ENCODE results near the gene CD22.

CD22 gene

DNA sequence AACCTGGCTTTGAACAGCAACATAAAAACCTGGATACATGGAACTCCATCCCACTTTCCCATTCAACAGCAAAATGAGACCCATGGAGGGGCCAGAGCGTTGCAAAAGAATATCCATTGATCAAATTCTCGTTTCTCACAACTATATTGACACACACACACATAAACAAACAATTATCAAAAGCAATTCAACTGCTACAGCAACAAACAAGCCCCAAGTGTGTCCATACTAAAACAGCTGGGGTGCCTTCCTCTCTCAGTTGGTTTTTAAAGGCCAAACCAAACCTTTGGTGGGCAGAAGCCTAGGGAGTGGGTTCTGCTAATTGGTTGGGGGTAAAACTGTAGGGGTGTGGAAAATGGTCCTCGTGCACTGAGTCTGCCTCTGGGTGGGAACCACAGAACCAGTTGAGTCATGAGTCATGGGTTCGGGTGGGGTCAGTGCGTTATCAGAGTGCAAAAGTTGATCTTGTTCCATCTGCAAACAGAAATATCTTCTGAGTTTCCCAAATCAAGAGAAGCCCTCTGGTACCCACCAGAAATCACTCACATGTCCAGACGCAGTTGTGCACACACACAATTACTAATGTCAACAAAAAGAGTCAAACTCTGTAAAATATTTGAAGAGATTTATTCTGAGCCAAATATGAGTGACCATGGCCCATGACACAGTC lies 60.3 kb downstream of the CD22 start:
- DNase-seq (ENCODE audit: low spot score): no peak
- no peaks in the 10 kb centered on the region for H3K36me3 ChIP-seq (ENCODE audit: low read depth)
- ATAC-seq (ENCODE audit: low read depth): no peak
- H3K27me3 ChIP-seq (ENCODE audit: insufficient read depth, poor library complexity, severe bottlenecking): no peaks in the 10 kb centered on the region
- no peak overlapping the region for H3K27ac ChIP-seq (ENCODE audit: poor library complexity, severe bottlenecking)
- H3K4me1 ChIP-seq (ENCODE audit: insufficient read depth, poor library complexity, severe bottlenecking): no peaks in the 10 kb centered on the region
- TF ChIP-seq, protein P1, sequence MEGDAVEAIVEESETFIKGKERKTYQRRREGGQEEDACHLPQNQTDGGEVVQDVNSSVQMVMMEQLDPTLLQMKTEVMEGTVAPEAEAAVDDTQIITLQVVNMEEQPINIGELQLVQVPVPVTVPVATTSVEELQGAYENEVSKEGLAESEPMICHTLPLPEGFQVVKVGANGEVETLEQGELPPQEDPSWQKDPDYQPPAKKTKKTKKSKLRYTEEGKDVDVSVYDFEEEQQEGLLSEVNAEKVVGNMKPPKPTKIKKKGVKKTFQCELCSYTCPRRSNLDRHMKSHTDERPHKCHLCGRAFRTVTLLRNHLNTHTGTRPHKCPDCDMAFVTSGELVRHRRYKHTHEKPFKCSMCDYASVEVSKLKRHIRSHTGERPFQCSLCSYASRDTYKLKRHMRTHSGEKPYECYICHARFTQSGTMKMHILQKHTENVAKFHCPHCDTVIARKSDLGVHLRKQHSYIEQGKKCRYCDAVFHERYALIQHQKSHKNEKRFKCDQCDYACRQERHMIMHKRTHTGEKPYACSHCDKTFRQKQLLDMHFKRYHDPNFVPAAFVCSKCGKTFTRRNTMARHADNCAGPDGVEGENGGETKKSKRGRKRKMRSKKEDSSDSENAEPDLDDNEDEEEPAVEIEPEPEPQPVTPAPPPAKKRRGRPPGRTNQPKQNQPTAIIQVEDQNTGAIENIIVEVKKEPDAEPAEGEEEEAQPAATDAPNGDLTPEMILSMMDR (IDR thresholded peaks at IDR 0.05; ENCODE audit: poor library complexity, severe bottlenecking): no peak
- peaks cover 20% of the 10 kb centered on the region for H3K9me3 ChIP-seq (ENCODE audit: severe bottlenecking)
- H3K4me3 ChIP-seq (ENCODE audit: severe bottlenecking): no peak overlapping the region

DNA sequence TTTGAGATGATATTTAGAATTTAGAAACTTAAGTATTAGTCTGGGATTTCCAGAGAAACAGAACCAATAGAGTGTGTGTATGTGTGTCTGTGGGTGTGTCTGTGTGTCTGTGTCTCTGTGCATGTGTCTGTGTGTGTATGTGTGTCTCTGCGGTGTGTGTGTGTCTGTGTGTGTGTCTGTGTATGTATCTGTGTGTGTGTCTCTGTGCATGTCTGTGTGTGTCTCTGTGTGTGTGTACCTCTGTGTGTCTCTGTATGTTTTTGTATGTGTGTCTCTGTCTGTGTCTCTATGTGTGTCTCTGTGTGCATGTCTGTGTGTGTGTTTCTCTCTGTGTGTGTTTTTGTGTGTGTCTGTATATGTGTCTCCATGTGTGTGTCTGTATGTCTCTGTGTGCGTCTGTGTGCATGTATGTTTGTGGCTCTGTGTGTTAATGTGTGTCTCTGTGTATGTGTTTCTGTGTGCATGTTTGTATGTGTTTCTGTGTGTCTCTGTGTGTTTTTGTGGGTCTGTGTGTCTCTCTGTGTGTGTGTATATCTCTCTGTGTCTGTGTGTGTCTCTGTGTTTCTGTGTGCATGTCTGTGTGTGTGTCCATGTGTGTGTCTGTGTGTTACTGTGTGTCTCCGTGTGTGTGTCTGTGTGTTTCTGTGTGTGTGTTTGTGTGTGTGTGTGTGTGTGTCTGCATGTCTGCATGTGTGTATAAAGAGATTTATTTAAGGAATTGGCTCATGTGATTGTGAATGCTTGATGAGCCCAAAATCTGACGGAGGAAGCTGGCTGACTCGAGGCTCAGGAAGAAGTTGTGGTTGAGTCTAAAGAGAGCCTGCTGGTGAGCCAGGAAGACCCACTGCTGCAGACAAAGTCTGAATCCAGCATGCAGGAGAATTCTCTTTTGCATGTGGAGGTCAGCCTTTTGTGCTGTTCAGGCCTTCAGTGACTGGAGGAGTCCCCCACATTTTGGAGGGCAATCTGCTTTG lies 64.0 kb downstream of the CD22 start:
- H3K4me1 ChIP-seq (ENCODE audit: insufficient read depth, poor library complexity, severe bottlenecking): no peaks in the 10 kb centered on the region
- H3K4me3 ChIP-seq (ENCODE audit: severe bottlenecking): no peak overlapping the region
- H3K36me3 ChIP-seq (ENCODE audit: low read depth): no peaks in the 10 kb centered on the region
- DNase-seq (ENCODE audit: low spot score): peak; percentile 0
- peaks cover 1% of the 10 kb centered on the region for H3K9me3 ChIP-seq (ENCODE audit: severe bottlenecking)
- ATAC-seq (ENCODE audit: low read depth): no peak
- TF ChIP-seq, protein P1 (IDR thresholded peaks at IDR 0.05; ENCODE audit: poor library complexity, severe bottlenecking): no peak
- H3K27ac ChIP-seq (ENCODE audit: poor library complexity, severe bottlenecking): no peak overlapping the region
- H3K27me3 ChIP-seq (ENCODE audit: insufficient read depth, poor library complexity, severe bottlenecking): no peaks in the 10 kb centered on the region

DNA sequence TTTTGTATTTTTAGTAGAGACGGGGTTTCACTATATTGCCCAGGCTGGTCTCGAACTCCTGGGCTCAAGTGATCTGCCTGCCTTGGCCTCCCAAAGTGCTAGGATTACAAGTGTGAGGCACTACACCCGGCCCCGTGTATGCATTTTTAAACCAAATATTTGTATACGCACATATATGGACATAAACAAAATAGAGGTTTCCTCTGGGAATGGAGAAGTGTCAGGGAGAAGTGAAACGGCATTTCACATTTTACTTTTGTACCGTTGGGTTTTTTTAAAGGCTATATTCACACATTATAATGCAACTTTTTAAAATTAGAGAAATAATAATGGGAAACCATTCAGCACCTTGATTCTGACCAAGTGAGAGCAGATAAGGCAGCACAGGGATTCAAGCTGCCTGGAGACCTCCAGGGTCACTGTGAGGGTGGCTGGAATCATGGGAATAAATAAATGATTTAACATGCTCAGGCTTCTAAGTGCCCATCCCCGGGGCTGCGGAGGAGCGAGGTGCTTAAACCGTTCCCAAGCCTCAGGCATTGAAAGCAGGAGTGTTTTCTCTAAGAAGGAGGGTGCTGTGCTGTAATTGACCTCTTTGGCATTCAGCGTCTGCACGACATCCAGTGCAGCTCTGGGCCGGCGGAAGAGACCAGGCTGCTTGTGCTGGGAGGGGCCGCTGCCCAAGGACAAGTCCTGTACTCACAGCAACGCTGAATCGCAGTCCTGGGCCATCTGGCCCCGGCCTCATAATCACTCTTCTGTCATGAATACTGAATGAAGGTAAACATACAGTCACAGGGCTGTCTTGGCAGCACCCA lies 66.6 kb downstream of the CD22 start:
- ATAC-seq (ENCODE audit: low read depth): no peak

DNA sequence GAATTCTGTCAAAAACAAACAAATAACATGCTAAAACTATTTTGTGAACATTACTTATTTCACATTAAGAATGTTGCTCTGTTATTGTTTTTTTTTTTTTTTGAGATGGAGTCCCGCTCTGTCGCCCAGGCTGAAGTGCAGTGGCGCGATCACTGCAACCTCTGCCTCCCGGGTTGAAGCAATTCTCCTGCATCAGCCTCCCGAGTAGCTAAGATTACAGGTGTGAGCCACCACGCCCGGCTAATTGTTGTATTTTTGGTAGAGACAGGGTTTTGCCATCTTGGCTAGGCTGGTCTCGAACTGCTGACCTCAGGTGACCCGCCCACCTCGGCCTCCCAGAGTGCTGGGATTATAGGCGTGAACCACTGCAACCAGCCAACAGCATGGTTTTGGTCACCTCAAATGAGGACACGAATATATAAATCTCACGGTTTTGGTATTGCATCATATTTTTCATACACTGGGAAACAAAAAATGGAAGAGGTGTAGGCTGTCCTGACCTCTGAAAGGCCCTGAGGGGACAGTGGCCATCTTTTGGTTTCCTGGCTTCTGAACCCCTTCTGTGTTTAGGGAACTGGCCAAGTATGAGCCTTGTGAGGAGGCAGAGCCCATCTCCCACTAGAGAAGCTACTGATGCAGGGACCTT lies 67.4 kb downstream of the CD22 start:
- no peak overlapping the region for H3K27ac ChIP-seq (ENCODE audit: poor library complexity, severe bottlenecking)
- DNase-seq (ENCODE audit: low spot score): peak; percentile 15
- ATAC-seq (ENCODE audit: low read depth): no peak
- no peak overlapping the region for H3K4me3 ChIP-seq (ENCODE audit: severe bottlenecking)
- no peaks in the 10 kb centered on the region for H3K36me3 ChIP-seq (ENCODE audit: low read depth)
- no peaks in the 10 kb centered on the region for H3K4me1 ChIP-seq (ENCODE audit: insufficient read depth, poor library complexity, severe bottlenecking)
- TF ChIP-seq, protein P1 (IDR thresholded peaks at IDR 0.05; ENCODE audit: poor library complexity, severe bottlenecking): no peak
- H3K9me3 ChIP-seq (ENCODE audit: severe bottlenecking): no peaks in the 10 kb centered on the region
- H3K27me3 ChIP-seq (ENCODE audit: insufficient read depth, poor library complexity, severe bottlenecking): no peaks in the 10 kb centered on the region

More for the DNA sequence above, 66.6 kb downstream of the CD22 start:
- Histone ChIP-seq H3K4me3 (ENCODE audit: severe bottlenecking) (no peak overlapping the region), H3K36me3 (ENCODE audit: low read depth) (no peaks in the 10 kb centered on the region), H3K4me1 (ENCODE audit: insufficient read depth, poor library complexity, severe bottlenecking) (no peaks in the 10 kb centered on the region), H3K27ac (ENCODE audit: poor library complexity, severe bottlenecking) (no peak overlapping the region), H3K9me3 (ENCODE audit: severe bottlenecking) (no peaks in the 10 kb centered on the region), H3K27me3 (ENCODE audit: insufficient read depth, poor library complexity, severe bottlenecking) (no peaks in the 10 kb centered on the region)
- DNase-seq (ENCODE audit: low spot score): peak; percentile 28
- TF ChIP-seq, protein P1 (IDR thresholded peaks at IDR 0.05; ENCODE audit: poor library complexity, severe bottlenecking): no peak
